ENCODE data around the gene SOD3.

Gene SOD3

DNA sequence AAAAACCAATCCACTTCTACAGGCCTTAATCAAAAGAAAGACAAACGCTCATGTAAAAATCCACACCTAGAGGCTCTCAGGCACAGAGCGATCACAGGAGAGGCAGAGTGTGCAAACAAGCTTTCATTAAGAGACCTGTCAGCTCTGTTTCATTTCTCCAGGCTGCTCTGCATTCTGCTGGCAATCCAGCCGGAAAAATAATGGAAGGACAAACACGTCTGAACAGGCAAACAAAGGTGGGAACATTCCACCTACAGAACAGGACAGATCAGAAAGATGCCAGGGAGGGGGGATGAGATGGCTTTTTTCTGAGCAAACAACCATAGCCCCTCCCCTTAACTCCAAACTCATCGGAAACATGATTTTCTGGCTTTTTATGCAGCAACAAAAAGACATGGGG is 9.7 kb downstream of the SOD3 start:
- H4K12ac ChIP-seq (ENCODE audit: low read depth, low read length) = no peak overlapping the region
- H3K27ac ChIP-seq (ENCODE audit: low read depth, low read length) = no peak overlapping the region
- peaks cover 0 to 4% of the 10 kb centered on the region in 2 experiments for H3K4me1 ChIP-seq (ENCODE audit: control insufficient read depth in 1 of 2, insufficient read depth in 2 of 2, low read length in 2 of 2)
- H4K91ac ChIP-seq (ENCODE audit: low read depth, low read length) = no peak overlapping the region
- H3K9me3 ChIP-seq (ENCODE audit: insufficient read depth, low read depth, low read length) = peaks cover under 1% of the 10 kb centered on the region
- no peak overlapping the region for H2BK5ac ChIP-seq (ENCODE audit: low read depth, low read length, poor library complexity)
- no peaks in the 10 kb centered on the region for H3K79me2 ChIP-seq (ENCODE audit: control insufficient read depth, insufficient read depth, low read length, poor library complexity)
- no peak overlapping the region for H2AK5ac ChIP-seq (ENCODE audit: low read length)
- H3K9ac ChIP-seq (ENCODE audit: low read length) = no peak overlapping the region
- H3K14ac ChIP-seq (ENCODE audit: low read length) = no peak overlapping the region
- no peak overlapping the region for H3K23ac ChIP-seq (ENCODE audit: low read length)
- no peak overlapping the region for H2BK120ac ChIP-seq (ENCODE audit: insufficient read depth, low read length, poor library complexity)
- no peak overlapping the region for H2AFZ ChIP-seq (ENCODE audit: insufficient read depth, low read length, poor library complexity)
- no peak overlapping the region for H3K4me3 ChIP-seq (ENCODE audit: low read depth, low read length)
- peak in 1 of 2 donors; percentile 1 for DNase-seq
- no CpG with 5 or more reads among the region's 5 CpGs for WGBS (ENCODE audit: extremely low coverage, insufficient coverage, insufficient read length)
- H4K8ac ChIP-seq (ENCODE audit: low read depth, low read length) = no peak overlapping the region
- H3K27me3 ChIP-seq (ENCODE audit: insufficient read depth, low read length) = peaks cover 16% of the 10 kb centered on the region
- H3K4me2 ChIP-seq (ENCODE audit: low read length) = no peak overlapping the region
- no peak overlapping the region for H3K18ac ChIP-seq (ENCODE audit: low read length)
- no peaks in the 10 kb centered on the region for H3K79me1 ChIP-seq (ENCODE audit: low read length)
- H2BK12ac ChIP-seq (ENCODE audit: low read length) = no peak overlapping the region
- H3K4ac ChIP-seq (ENCODE audit: low read depth, low read length) = no peak overlapping the region
- no peaks in the 10 kb centered on the region for H3K36me3 ChIP-seq (ENCODE audit: control insufficient read depth in 1 of 2, insufficient read depth in 2 of 2, low read length in 2 of 2)

DNA sequence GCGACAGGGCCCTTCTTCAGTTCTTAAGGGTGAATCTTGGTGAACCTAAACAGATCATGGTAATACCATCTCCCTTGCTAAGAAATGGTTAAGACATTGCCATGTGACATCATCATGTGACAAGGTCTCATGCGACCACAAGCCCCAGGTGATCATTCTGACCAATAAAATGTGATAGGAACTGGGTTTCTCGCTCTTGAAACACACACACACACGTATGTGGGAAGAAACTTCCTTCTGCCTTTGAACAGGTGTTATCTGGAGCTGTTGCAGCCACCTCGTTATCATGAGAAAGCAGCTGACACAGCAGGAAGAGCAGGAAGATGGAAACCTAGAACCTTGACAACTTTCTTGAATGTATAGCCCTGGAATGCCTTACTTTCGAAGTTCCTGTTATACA is 10.2 kb downstream of the SOD3 start:
- H3K9me3 ChIP-seq (ENCODE audit: insufficient read depth, low read depth, low read length) = no peaks in the 10 kb centered on the region
- no peaks in the 10 kb centered on the region for H3K4me1 ChIP-seq (ENCODE audit: control insufficient read depth in 1 of 2, insufficient read depth in 2 of 2, low read length in 2 of 2)
- H3K36me3 ChIP-seq (ENCODE audit: control insufficient read depth in 1 of 2, insufficient read depth in 2 of 2, low read length in 2 of 2) = no peaks in the 10 kb centered on the region
- no peak overlapping the region for H2BK12ac ChIP-seq (ENCODE audit: low read length)
- no peaks in the 10 kb centered on the region for H3K79me1 ChIP-seq (ENCODE audit: low read length)
- no peak overlapping the region for H2AK5ac ChIP-seq (ENCODE audit: low read length)
- H2BK120ac ChIP-seq (ENCODE audit: insufficient read depth, low read length, poor library complexity) = no peak overlapping the region
- no peak overlapping the region for H4K91ac ChIP-seq (ENCODE audit: low read depth, low read length)
- H4K12ac ChIP-seq (ENCODE audit: low read depth, low read length) = no peak overlapping the region
- no peak overlapping the region for H3K4me3 ChIP-seq (ENCODE audit: low read depth, low read length)
- DNase-seq = peak in 1 of 2 donors; percentile 10
- no peak overlapping the region for H3K4ac ChIP-seq (ENCODE audit: low read depth, low read length)
- H3K23ac ChIP-seq (ENCODE audit: low read length) = no peak overlapping the region
- no peak overlapping the region for H3K18ac ChIP-seq (ENCODE audit: low read length)
- H2BK5ac ChIP-seq (ENCODE audit: low read depth, low read length, poor library complexity) = no peak overlapping the region
- H3K9ac ChIP-seq (ENCODE audit: low read length) = no peak overlapping the region
- H3K14ac ChIP-seq (ENCODE audit: low read length) = no peak overlapping the region
- H3K4me2 ChIP-seq (ENCODE audit: low read length) = no peak overlapping the region
- no peak overlapping the region for H3K27ac ChIP-seq (ENCODE audit: low read depth, low read length)
- no peak overlapping the region for H4K8ac ChIP-seq (ENCODE audit: low read depth, low read length)
- no peaks in the 10 kb centered on the region for H3K79me2 ChIP-seq (ENCODE audit: control insufficient read depth, insufficient read depth, low read length, poor library complexity)
- peaks cover 11% of the 10 kb centered on the region for H3K27me3 ChIP-seq (ENCODE audit: insufficient read depth, low read length)
- no peak overlapping the region for H2AFZ ChIP-seq (ENCODE audit: insufficient read depth, low read length, poor library complexity)
- WGBS (ENCODE audit: extremely low coverage, insufficient coverage, insufficient read length) = no CpG with 5 or more reads among the region's 6 CpGs

GRCh38 chr4:24806206-24806990 is 11.0 kb downstream of the SOD3 start:
- H3K23ac ChIP-seq (ENCODE audit: low read length) = no peak overlapping the region
- H3K79me2 ChIP-seq (ENCODE audit: control insufficient read depth, insufficient read depth, low read length, poor library complexity) = no peaks in the 10 kb centered on the region
- H4K91ac ChIP-seq (ENCODE audit: low read depth, low read length) = no peak overlapping the region
- H3K79me1 ChIP-seq (ENCODE audit: low read length) = no peaks in the 10 kb centered on the region
- no peak overlapping the region for H3K4ac ChIP-seq (ENCODE audit: low read depth, low read length)
- no peaks in the 10 kb centered on the region for H3K9me3 ChIP-seq (ENCODE audit: insufficient read depth, low read depth, low read length)
- H3K4me3 ChIP-seq (ENCODE audit: low read depth, low read length) = no peak overlapping the region
- H3K9ac ChIP-seq (ENCODE audit: low read length) = no peak overlapping the region
- H2AK5ac ChIP-seq (ENCODE audit: low read length) = no peak overlapping the region
- no peaks in the 10 kb centered on the region for H3K4me1 ChIP-seq (ENCODE audit: control insufficient read depth in 1 of 2, insufficient read depth in 2 of 2, low read length in 2 of 2)
- no peak overlapping the region for H3K27ac ChIP-seq (ENCODE audit: low read depth, low read length)
- H3K36me3 ChIP-seq (ENCODE audit: control insufficient read depth in 1 of 2, insufficient read depth in 2 of 2, low read length in 2 of 2) = no peaks in the 10 kb centered on the region
- H3K27me3 ChIP-seq (ENCODE audit: insufficient read depth, low read length) = peaks cover 3% of the 10 kb centered on the region
- H2BK120ac ChIP-seq (ENCODE audit: insufficient read depth, low read length, poor library complexity) = no peak overlapping the region
- DNase-seq = no peak
- no peak overlapping the region for H4K8ac ChIP-seq (ENCODE audit: low read depth, low read length)
- no peak overlapping the region for H2BK12ac ChIP-seq (ENCODE audit: low read length)
- no peak overlapping the region for H2BK5ac ChIP-seq (ENCODE audit: low read depth, low read length, poor library complexity)
- no CpG with 5 or more reads among the region's 11 CpGs for WGBS (ENCODE audit: extremely low coverage, insufficient coverage, insufficient read length)
- no peak overlapping the region for H3K18ac ChIP-seq (ENCODE audit: low read length)
- no peak overlapping the region for H3K14ac ChIP-seq (ENCODE audit: low read length)
- no peak overlapping the region for H4K12ac ChIP-seq (ENCODE audit: low read depth, low read length)
- H2AFZ ChIP-seq (ENCODE audit: insufficient read depth, low read length, poor library complexity) = no peak overlapping the region
- no peak overlapping the region for H3K4me2 ChIP-seq (ENCODE audit: low read length)

GRCh38 chr4:24807611-24808010 is 12.2 kb downstream of the SOD3 start:
- H3K79me2 ChIP-seq (ENCODE audit: control insufficient read depth, insufficient read depth, low read length, poor library complexity) = no peaks in the 10 kb centered on the region
- H4K8ac ChIP-seq (ENCODE audit: low read depth, low read length) = no peak overlapping the region
- H3K4ac ChIP-seq (ENCODE audit: low read depth, low read length) = no peak overlapping the region
- no peak overlapping the region for H2BK120ac ChIP-seq (ENCODE audit: insufficient read depth, low read length, poor library complexity)
- no peak overlapping the region for H3K9ac ChIP-seq (ENCODE audit: low read length)
- no peaks in the 10 kb centered on the region for H3K79me1 ChIP-seq (ENCODE audit: low read length)
- H3K4me3 ChIP-seq (ENCODE audit: low read depth, low read length) = peak overlapping the region; percentile 28
- no peak overlapping the region for H3K18ac ChIP-seq (ENCODE audit: low read length)
- no peak overlapping the region for H2AK5ac ChIP-seq (ENCODE audit: low read length)
- H4K91ac ChIP-seq (ENCODE audit: low read depth, low read length) = no peak overlapping the region
- H4K12ac ChIP-seq (ENCODE audit: low read depth, low read length) = no peak overlapping the region
- no peaks in the 10 kb centered on the region for H3K9me3 ChIP-seq (ENCODE audit: insufficient read depth, low read depth, low read length)
- H3K27ac ChIP-seq (ENCODE audit: low read depth, low read length) = no peak overlapping the region
- no peak overlapping the region for H2BK12ac ChIP-seq (ENCODE audit: low read length)
- no peaks in the 10 kb centered on the region for H3K4me1 ChIP-seq (ENCODE audit: control insufficient read depth in 1 of 2, insufficient read depth in 2 of 2, low read length in 2 of 2)
- DNase-seq = no peak
- H3K23ac ChIP-seq (ENCODE audit: low read length) = no peak overlapping the region
- no peak overlapping the region for H2BK5ac ChIP-seq (ENCODE audit: low read depth, low read length, poor library complexity)
- H3K27me3 ChIP-seq (ENCODE audit: insufficient read depth, low read length) = no peaks in the 10 kb centered on the region
- no peak overlapping the region for H3K14ac ChIP-seq (ENCODE audit: low read length)
- no peaks in the 10 kb centered on the region for H3K36me3 ChIP-seq (ENCODE audit: control insufficient read depth in 1 of 2, insufficient read depth in 2 of 2, low read length in 2 of 2)
- H3K4me2 ChIP-seq (ENCODE audit: low read length) = no peak overlapping the region
- H2AFZ ChIP-seq (ENCODE audit: insufficient read depth, low read length, poor library complexity) = no peak overlapping the region
- no CpG with 5 or more reads among the region's 5 CpGs for WGBS (ENCODE audit: extremely low coverage, insufficient coverage, insufficient read length)

All from trophoblast cell (in vitro differentiated cells and primary cell).